Fibroblast of lung (primary cell): ENCODE measurements around the gene RNPEPL1.

Experiments used
- EZH2 ChIP-seq: IDR thresholded peaks from 2 replicates; pipeline ENCODE4 v1.5.1; 2012; ENCODE audit warnings: low read length, control low read depth, mild to moderate bottlenecking; ENCODE audit errors: missing control alignments
- TF ChIP-seq, protein P1 (sequence below), 2 donors: IDR thresholded peaks in 1 of 2; conservative IDR thresholded peaks in 1 of 2; 1 replicate in 1 of 2; 2 replicates in 1 of 2; pipeline ENCODE4 v1.5.1; 2011 to 2012; ENCODE audit warnings: low read length in 2 of 2, control low read depth in 1 of 2, inconsistent platforms in 1 of 2, low read depth in 1 of 2, mild to moderate bottlenecking in 1 of 2

DNA sequence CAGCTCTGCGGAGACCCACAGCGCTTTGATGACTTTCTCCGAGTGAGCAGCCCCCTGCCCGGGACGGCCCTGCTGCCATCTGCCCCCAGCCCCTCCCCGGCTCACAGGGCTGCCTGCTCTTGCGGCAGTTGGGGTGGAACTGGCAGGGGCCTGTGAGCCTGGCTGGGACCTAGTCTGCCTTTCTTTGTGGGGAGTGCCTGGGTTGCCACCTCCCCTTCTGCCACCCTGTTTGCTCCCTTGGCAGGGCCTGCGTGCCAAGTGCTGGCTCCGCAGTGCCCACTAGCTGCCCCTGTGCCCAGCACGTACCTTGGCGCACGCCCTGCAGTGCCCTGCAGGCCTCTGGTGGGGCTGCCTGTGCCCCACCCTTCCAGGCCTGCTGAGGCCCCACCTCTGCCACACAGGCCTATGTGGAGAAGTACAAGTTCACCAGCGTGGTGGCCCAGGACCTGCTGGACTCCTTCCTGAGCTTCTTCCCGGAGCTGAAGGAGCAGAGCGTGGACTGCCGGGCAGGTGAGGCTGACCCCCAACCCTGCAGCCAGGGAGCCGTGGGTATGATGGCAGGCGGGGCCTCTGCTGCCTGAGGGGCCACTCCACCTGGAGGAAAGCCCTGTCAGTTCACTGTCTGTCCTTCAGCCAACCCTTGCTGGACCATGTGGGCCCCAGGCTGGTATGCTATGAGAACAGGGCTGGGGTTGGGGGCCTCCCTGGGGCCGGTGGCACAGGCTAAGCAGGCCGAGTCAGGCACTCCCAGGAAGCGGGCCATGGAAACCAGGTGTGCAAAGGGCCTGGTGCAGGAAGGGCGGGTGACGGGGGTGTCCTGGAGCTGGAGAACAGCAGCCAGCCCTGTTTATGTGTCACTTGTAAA lies 7.0 kb downstream of the RNPEPL1 start:
- TF ChIP-seq, protein P1, sequence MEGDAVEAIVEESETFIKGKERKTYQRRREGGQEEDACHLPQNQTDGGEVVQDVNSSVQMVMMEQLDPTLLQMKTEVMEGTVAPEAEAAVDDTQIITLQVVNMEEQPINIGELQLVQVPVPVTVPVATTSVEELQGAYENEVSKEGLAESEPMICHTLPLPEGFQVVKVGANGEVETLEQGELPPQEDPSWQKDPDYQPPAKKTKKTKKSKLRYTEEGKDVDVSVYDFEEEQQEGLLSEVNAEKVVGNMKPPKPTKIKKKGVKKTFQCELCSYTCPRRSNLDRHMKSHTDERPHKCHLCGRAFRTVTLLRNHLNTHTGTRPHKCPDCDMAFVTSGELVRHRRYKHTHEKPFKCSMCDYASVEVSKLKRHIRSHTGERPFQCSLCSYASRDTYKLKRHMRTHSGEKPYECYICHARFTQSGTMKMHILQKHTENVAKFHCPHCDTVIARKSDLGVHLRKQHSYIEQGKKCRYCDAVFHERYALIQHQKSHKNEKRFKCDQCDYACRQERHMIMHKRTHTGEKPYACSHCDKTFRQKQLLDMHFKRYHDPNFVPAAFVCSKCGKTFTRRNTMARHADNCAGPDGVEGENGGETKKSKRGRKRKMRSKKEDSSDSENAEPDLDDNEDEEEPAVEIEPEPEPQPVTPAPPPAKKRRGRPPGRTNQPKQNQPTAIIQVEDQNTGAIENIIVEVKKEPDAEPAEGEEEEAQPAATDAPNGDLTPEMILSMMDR (conservative IDR thresholded peaks at IDR 0.05 in 1 of 2, IDR thresholded peaks at IDR 0.05 in 1 of 2; ENCODE audit: low read depth in 1 of 2, low read length in 2 of 2) = no peak
- TF ChIP-seq EZH2 = no peak
